Activated B cell treated with CpG ODN at 0.5 μM for 24 hours (primary cell): ENCODE results near the gene TMEM26. TPM values are rescaled to one million over a fixed set of nuclear protein-coding genes. Genes with fewer than 3 reads are reported as not detected.

Source experiments
- ATAC-seq: fragments of 200-7000 bp; cut with Tn5 transposase; one replicate; pipeline ENCODE4 v1.10.0; 2021; ENCODE audit warnings: low read depth, mild to moderate bottlenecking, moderate library complexity
- CTCF ChIA-PET: fragments of 350-600 bp; sonication (Branson Sonifier 250); formaldehyde crosslinking; loops from one replicate; lab custom pipeline; 2021; ENCODE audit warnings: antibody characterized with exemption; lab: Charles Lee
- POLR2A ChIA-PET: fragments of 350-600 bp; sonication (Branson Sonifier 250); formaldehyde crosslinking; loops from one replicate; lab custom pipeline; 2021; ENCODE audit warnings: antibody characterized with exemption; lab: Charles Lee
- DNase-seq: peaks from one replicate; pipeline ENCODE4 v3.0.0; 2022
- H3K27ac Mint-ChIP-seq: one replicate; pipeline ENCODE4 v1.8.0; 2020; ENCODE audit warnings: mixed read lengths
- H3K27me3 Mint-ChIP-seq: one replicate; pipeline ENCODE4 v1.8.0; 2021; ENCODE audit warnings: mixed read lengths
- H3K36me3 Mint-ChIP-seq: one replicate; pipeline ENCODE4 v1.8.0; 2021; ENCODE audit warnings: low read depth, mixed read lengths
- H3K4me1 Mint-ChIP-seq: one replicate; pipeline ENCODE4 v1.8.0; 2021; ENCODE audit warnings: mixed read lengths
- H3K4me3 Mint-ChIP-seq: one replicate; pipeline ENCODE4 v1.8.0; 2020; ENCODE audit warnings: mild to moderate bottlenecking, mixed read lengths
- H3K9me3 Mint-ChIP-seq: one replicate; pipeline ENCODE4 v1.8.0; 2020; ENCODE audit warnings: mixed read lengths
- CTCF ChIP-seq: fragments of 200-600 bp; IDR thresholded peaks from one replicate; pipeline ENCODE4 v1.8.0; 2022; ENCODE audit warnings: antibody characterized with exemption, mild to moderate bottlenecking
- intact Hi-C: fragments of 100-400 bp; cut with micrococcal nuclease; formaldehyde crosslinking; loops from one replicate; pipeline ENCODE4 v1.15.1; 2024
- total RNA-seq: library from RNA; stranded (reverse); gene quantifications from 2 replicates; pipeline ENCODE4 v1.2.3, GENCODE V29; 2022

TMEM26 gene
- total RNA-seq, 1 donor from 2014 or later, result not detected

GRCh38 chr10:61378865-61379264 lies 74.3 kb downstream of the TMEM26 start:
- H3K9me3 Mint-ChIP-seq, result peaks cover 2% of the 10 kb centered on the region
- TF ChIP-seq CTCF, result no peak
- CTCF ChIA-PET, result no interaction called here
- intact Hi-C loops, result no loop called here
- ATAC-seq (no peak), DNase-seq (no peak)
- H3K36me3 Mint-ChIP-seq, result no peaks in the 10 kb centered on the region
- POLR2A ChIA-PET, result no interaction called here
- H3K4me3 Mint-ChIP-seq, result no peak overlapping the region
- no peak overlapping the region for H3K27ac Mint-ChIP-seq
- H3K4me1 Mint-ChIP-seq, result no peaks in the 10 kb centered on the region
- H3K27me3 Mint-ChIP-seq, result peaks cover 8% of the 10 kb centered on the region

GRCh38 chr10:61376908-61377368 lies 76.2 kb downstream of the TMEM26 start:
- H3K27me3 Mint-ChIP-seq, result peaks cover 13% of the 10 kb centered on the region
- ChIA-PET POLR2A (no interaction called here), CTCF (no interaction called here)
- no peaks in the 10 kb centered on the region for H3K4me1 Mint-ChIP-seq
- no peak for TF ChIP-seq CTCF
- H3K36me3 Mint-ChIP-seq, result no peaks in the 10 kb centered on the region
- DNase-seq, result no peak
- no peak overlapping the region for H3K4me3 Mint-ChIP-seq
- H3K27ac Mint-ChIP-seq, result no peak overlapping the region
- peaks cover 5% of the 10 kb centered on the region for H3K9me3 Mint-ChIP-seq
- intact Hi-C loops, result no loop called here
- ATAC-seq, result no peak

- no peak overlapping the region for H3K27ac Mint-ChIP-seq
- H3K4me3 Mint-ChIP-seq, result no peak overlapping the region
- ChIA-PET POLR2A (no interaction called here), CTCF (no interaction called here)
- ATAC-seq (no peak), DNase-seq (no peak)
- intact Hi-C loops, result no loop called here
- no peak for TF ChIP-seq CTCF
- H3K36me3 Mint-ChIP-seq, result no peaks in the 10 kb centered on the region
- H3K9me3 Mint-ChIP-seq, result peaks cover 5% of the 10 kb centered on the region
- no peaks in the 10 kb centered on the region for H3K4me1 Mint-ChIP-seq
- peaks cover 13% of the 10 kb centered on the region for H3K27me3 Mint-ChIP-seq
Measured at GRCh38 chr10:61376377-61376776, 76.8 kb downstream of the TMEM26 start.

GRCh38 chr10:61366365-61366764 lies 86.8 kb downstream of the TMEM26 start:
- no peaks in the 10 kb centered on the region for H3K36me3 Mint-ChIP-seq
- no peaks in the 10 kb centered on the region for H3K4me1 Mint-ChIP-seq
- no peaks in the 10 kb centered on the region for H3K27me3 Mint-ChIP-seq
- intact Hi-C loops, result no loop called here
- no peak for ATAC-seq
- no peak for DNase-seq
- CTCF ChIA-PET, result no interaction called here
- POLR2A ChIA-PET, result no interaction called here
- no peaks in the 10 kb centered on the region for H3K9me3 Mint-ChIP-seq
- H3K27ac Mint-ChIP-seq, result no peak overlapping the region
- no peak overlapping the region for H3K4me3 Mint-ChIP-seq
- TF ChIP-seq CTCF, result no peak

- Mint-ChIP-seq H3K36me3 (no peaks in the 10 kb centered on the region), H3K27me3 (no peaks in the 10 kb centered on the region), H3K27ac (no peak overlapping the region), H3K4me3 (no peak overlapping the region), H3K9me3 (no peaks in the 10 kb centered on the region), H3K4me1 (no peaks in the 10 kb centered on the region)
- POLR2A ChIA-PET, result no interaction called here
- intact Hi-C loops, result no loop called here
- TF ChIP-seq CTCF, result no peak
- no peak for ATAC-seq
- CTCF ChIA-PET, result no interaction called here
- no peak for DNase-seq
Measured at GRCh38 chr10:61364619-61365018, 88.6 kb downstream of the TMEM26 start.
